Liver (tissue), 9 donors: Measurements from ENCODE around the gene CLEC3B. TPM values are rescaled to one million over a fixed set of nuclear protein-coding genes. Genes with fewer than 3 reads are reported as not detected.

ENCODE experiments used
- DNase-seq: peaks from one replicate; pipeline ENCODE4 v3.0.0-alpha.2; 2017; ENCODE audit warnings: low spot score
- H3K27ac ChIP-seq, 2 donors: one replicate each; pipeline ENCODE4 v1.7.0; 2013; ENCODE audit warnings: inconsistent platforms in 2 of 2, low read length in 2 of 2, control low read depth in 1 of 2, low read depth in 1 of 2, mild to moderate bottlenecking in 1 of 2
- H3K27me3 ChIP-seq, 4 donors: one replicate each; pipeline versions ENCODE4 v1.6.1 to v1.7.0; 2013; ENCODE audit warnings: low read length in 3 of 4, inconsistent platforms in 1 of 4, mild to moderate bottlenecking in 1 of 4, moderate library complexity in 1 of 4; ENCODE audit not compliant: control insufficient read depth in 4 of 4, insufficient read depth in 4 of 4
- H3K36me3 ChIP-seq, 4 donors: one replicate each; pipeline versions ENCODE4 v1.6.1 to v1.7.0; 2013; ENCODE audit warnings: low read length in 3 of 4, mild to moderate bottlenecking in 3 of 4, low read depth in 1 of 4, moderate library complexity in 1 of 4; ENCODE audit not compliant: control insufficient read depth in 4 of 4, insufficient read depth in 3 of 4
- H3K4me1 ChIP-seq, 4 donors: one replicate each; pipeline versions ENCODE4 v1.6.1 to v1.7.0; 2013; ENCODE audit warnings: low read length in 3 of 4, mild to moderate bottlenecking in 3 of 4, moderate library complexity in 1 of 4; ENCODE audit not compliant: control insufficient read depth in 4 of 4, insufficient read depth in 4 of 4
- H3K4me3 ChIP-seq, 3 donors: one replicate each; pipeline versions ENCODE4 v1.6.1 to v1.7.0; 2013; ENCODE audit warnings: low read length in 3 of 3, control low read depth in 1 of 3, low read depth in 1 of 3, mild to moderate bottlenecking in 1 of 3
- H3K9ac ChIP-seq, 2 donors: one replicate each; pipeline ENCODE4 v1.7.0; 2013; ENCODE audit warnings: low read length in 2 of 2, mild to moderate bottlenecking in 2 of 2, moderate library complexity in 2 of 2, control low read depth in 1 of 2, low read depth in 1 of 2
- H3K9me3 ChIP-seq, 4 donors: one replicate each; pipeline versions ENCODE4 v1.6.1 to v1.7.0; 2013; ENCODE audit warnings: low read length in 3 of 4; ENCODE audit not compliant: control insufficient read depth in 4 of 4
- ATF3 ChIP-seq: IDR thresholded peaks from 2 replicates; pipeline ENCODE4 v1.6.1; 2016; ENCODE audit warnings: antibody characterized with exemption
- CTCF ChIP-seq: fragments of 150-350 bp; IDR thresholded peaks from 2 replicates; pipeline ENCODE4 v1.5.1; 2017; ENCODE audit warnings: improper control_type of control experiment, low read depth, low read length; ENCODE audit not compliant: missing input control
- EGR1 ChIP-seq, 2 donors: IDR thresholded peaks; 2 replicates each; pipeline ENCODE4 v1.6.1; 2016 to 2018; ENCODE audit warnings: antibody characterized with exemption in 2 of 2, low read depth in 2 of 2
- FOXA1 ChIP-seq: IDR thresholded peaks from 2 replicates; pipeline ENCODE4 v1.6.1; 2016; ENCODE audit warnings: antibody characterized with exemption
- FOXA2 ChIP-seq: IDR thresholded peaks from 2 replicates; pipeline ENCODE4 v1.6.1; 2016; ENCODE audit warnings: antibody characterized with exemption
- GABPA ChIP-seq, 2 donors: IDR thresholded peaks in 1 of 2; conservative IDR thresholded peaks in 1 of 2; 2 replicates each; pipeline ENCODE4 v1.6.1; 2016; ENCODE audit warnings: antibody characterized with exemption in 2 of 2, mild to moderate bottlenecking in 1 of 2, moderate library complexity in 1 of 2
- HNF4A ChIP-seq, 2 donors: conservative IDR thresholded peaks; 2 replicates each; pipeline ENCODE4 v1.6.1; 2016; ENCODE audit warnings: antibody characterized with exemption in 2 of 2, mild to moderate bottlenecking in 2 of 2
- HNF4G ChIP-seq: IDR thresholded peaks from 2 replicates; pipeline ENCODE4 v1.6.1; 2016; ENCODE audit warnings: antibody characterized with exemption
- JUND ChIP-seq, 2 donors: IDR thresholded peaks; 2 replicates each; pipeline ENCODE4 v1.6.1; 2016; ENCODE audit warnings: antibody characterized with exemption in 2 of 2
- MAX ChIP-seq: IDR thresholded peaks from 2 replicates; pipeline ENCODE4 v1.6.1; 2016; ENCODE audit warnings: antibody characterized with exemption
- RAD21 ChIP-seq, 2 donors: IDR thresholded peaks; 2 replicates each; pipeline ENCODE4 v1.6.1; 2016; ENCODE audit warnings: antibody characterized with exemption in 2 of 2, mild to moderate bottlenecking in 2 of 2
- REST ChIP-seq: IDR thresholded peaks from 2 replicates; pipeline ENCODE4 v1.6.1; 2016; ENCODE audit warnings: antibody characterized with exemption, mild to moderate bottlenecking
- RXRA ChIP-seq, 2 donors: IDR thresholded peaks; 2 replicates each; pipeline ENCODE4 v1.6.1; 2017 to 2018; ENCODE audit warnings: antibody characterized with exemption in 2 of 2, mild to moderate bottlenecking in 1 of 2
- TAF1 ChIP-seq: conservative IDR thresholded peaks from 2 replicates; pipeline ENCODE4 v1.6.1; 2016; ENCODE audit warnings: antibody characterized with exemption, mild to moderate bottlenecking
- YY1 ChIP-seq: IDR thresholded peaks from 2 replicates; pipeline ENCODE4 v1.6.1; 2016; ENCODE audit warnings: antibody characterized with exemption, mild to moderate bottlenecking
- whole genome bisulfite sequencing: extraction: QIAGEN DNeasy Blood & Tissue Kit; methylation state at CpG from one replicate; pipeline ENCODE4 v1.1.7; 2013; 5-methylcytosine and 5-hydroxymethylcytosine counted together
- polyA plus RNA-seq, 2 donors: library from polyadenylated mRNA; stranded (reverse) in 1 of 2; unstranded in 1 of 2; fragments of 200-250 nt in 1 of 2; fragments of >200 nt in 1 of 2; fragmentation: Nextera tagmentation in 1 of 2; extraction: Ambion mirVana in 1 of 2; gene quantifications; one replicate each; pipeline versions ENCODE4 v1.2.1 to v1.2.3, GENCODE V29; 2013 to 2015
- total RNA-seq, 2 donors: library from RNA; depleted of rRNA; stranded (reverse); fragments of >200 nt; gene quantifications; one replicate each; pipeline ENCODE4 v1.2.3, GENCODE V29; 2014
- donor health status: healthy.
- donor health status: healthy.
- donor health status: healthy.
- donor health status: healthy.
- donor health status: healthy.

The CLEC3B gene
- total and polyA plus RNA-seq, 4 donors, result 7.7 to 28.8 (median 13.0) TPM

GRCh38 chr3:45067486-45067885, 41.4 kb downstream of the CLEC3B start (continued):
- TF ChIP-seq CTCF (no peak), ATF3 (no peak)

- Histone ChIP-seq H3K9ac (no peak overlapping the region), H3K27me3 (no peaks in the 10 kb centered on the region), H3K36me3 (no peaks in the 10 kb centered on the region), H3K4me1 (peaks cover 0 to 4% (median 0%) of the 10 kb centered on the region in 4 donors), H3K27ac (no peak overlapping the region), H3K9me3 (no peaks in the 10 kb centered on the region), H3K4me3 (no peak overlapping the region)
- WGBS, result 76% methylated on average over 3 of the region's 3 CpGs
- no peak for DNase-seq
- TF ChIP-seq RXRA (IDR thresholded peaks at IDR 0.05) (no peak), GABPA (IDR thresholded peaks at IDR 0.05 in 1 of 2, conservative IDR thresholded peaks at IDR 0.05 in 1 of 2) (no peak), REST (no peak)
Observed at GRCh38 chr3:45067941-45068340, 41.8 kb downstream of the CLEC3B start.

GRCh38 chr3:45071075-45071474, 45.0 kb downstream of the CLEC3B start:
- TF ChIP-seq FOXA2 (no peak), GABPA (IDR thresholded peaks at IDR 0.05 in 1 of 2, conservative IDR thresholded peaks at IDR 0.05 in 1 of 2) (no peak), JUND (IDR thresholded peaks at IDR 0.05) (no peak), YY1 (no peak), ATF3 (no peak), MAX (no peak), HNF4G (no peak), REST (no peak), CTCF (no peak), FOXA1 (no peak), RAD21 (IDR thresholded peaks at IDR 0.05) (no peak), EGR1 (IDR thresholded peaks at IDR 0.05; ENCODE audit: low read depth in 2 of 2) (no peak), HNF4A (conservative IDR thresholded peaks at IDR 0.05) (no peak), TAF1 (no peak)
- Histone ChIP-seq H3K36me3 (no peaks in the 10 kb centered on the region), H3K27ac (no peak overlapping the region), H3K9ac (no peak overlapping the region), H3K4me3 (no peak overlapping the region), H3K27me3 (peaks cover 0 to 4% (median 0%) of the 10 kb centered on the region in 4 donors), H3K9me3 (no peaks in the 10 kb centered on the region), H3K4me1 (no peaks in the 10 kb centered on the region)
- DNase-seq, result no peak
